GM19328 (cell line): Measurements from ENCODE around the gene PCYT2.

Experiments used
- ATAC-seq: cut with Tn5 transposase; IDR thresholded peaks from one replicate; pipeline ENCODE4 v1.9.1; 2021; ENCODE audit warnings: mild to moderate bottlenecking, moderate library complexity; ENCODE audit not compliant: unreplicated experiment

Gene PCYT2

DNA sequence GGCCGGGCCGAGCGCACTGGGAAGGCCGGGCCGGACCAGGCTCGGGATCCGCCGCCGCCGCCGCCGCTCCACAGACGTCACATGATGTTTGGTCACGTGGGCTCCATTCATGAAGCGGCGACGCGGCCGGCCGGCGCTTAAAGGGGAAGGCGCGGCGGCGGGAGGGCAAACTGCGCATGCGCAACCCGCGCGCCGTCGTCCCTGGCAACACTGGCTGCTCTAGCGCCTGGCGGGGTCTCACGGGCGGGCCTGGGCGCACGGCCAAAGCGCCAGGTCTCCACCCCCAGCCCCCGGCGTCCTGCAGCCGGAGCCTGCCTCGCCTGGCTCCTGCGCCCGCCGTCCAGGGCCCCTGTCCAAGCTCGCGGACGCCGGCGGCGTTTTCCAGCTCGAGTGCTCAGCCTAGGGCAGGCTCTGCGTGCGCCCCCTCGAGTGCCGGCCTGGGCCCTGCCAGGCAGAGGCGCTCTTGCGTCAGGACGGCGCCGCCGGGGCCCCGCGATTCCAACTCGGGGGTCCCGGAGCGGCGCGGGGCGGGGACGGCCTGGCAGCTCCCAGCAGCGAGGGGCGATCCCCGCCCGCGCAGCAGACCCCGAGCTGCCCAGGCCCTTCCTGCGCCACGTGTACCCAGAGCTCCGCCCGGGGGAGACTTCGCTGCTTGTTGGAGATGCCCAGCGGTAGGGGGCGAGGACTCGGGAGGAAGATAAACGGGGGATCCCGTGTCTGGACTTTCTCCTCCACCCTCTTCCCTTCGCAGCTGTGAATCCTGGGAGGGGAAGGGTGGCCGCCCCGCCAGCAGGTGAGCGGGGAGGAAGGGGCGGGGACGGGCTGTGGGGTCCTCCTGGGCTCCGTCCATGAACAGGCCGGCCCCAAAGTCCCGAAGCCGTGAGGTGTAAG lies 16.7 kb upstream of the PCYT2 start, which contains the start of gene MAFG:
Gene MAFG, minus strand, starts transcription at position 83 of the 891 bp plus-strand sequence. CDS start 4,550 bp downstream, outside the sequence.
- peak; percentile 53 for ATAC-seq

DNA sequence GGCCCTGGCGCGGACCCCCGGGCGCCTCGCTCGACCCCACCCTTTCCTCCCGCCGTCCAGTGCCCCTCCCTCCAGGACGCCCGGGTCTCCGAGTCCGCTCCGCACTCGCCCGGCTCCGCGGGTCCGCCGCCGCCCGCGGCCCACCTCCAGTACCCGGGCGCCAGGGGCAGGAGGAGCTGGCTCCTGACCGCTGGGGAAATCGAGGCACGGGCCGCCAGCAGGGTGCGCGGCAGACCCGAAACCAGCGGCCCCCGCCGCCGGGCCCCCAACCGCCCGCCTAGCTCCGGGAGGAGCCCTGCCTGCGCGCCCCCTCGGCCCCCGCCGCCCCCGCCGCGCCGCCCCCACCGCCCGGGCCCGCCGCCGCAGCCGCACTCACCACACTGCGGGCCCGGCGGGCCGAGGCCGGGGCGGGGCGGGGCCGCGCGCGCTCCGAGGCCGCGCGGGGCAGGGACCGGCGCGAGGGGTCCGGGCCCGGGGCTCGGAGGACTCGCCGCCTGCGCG lies 16.0 kb upstream of the PCYT2 start:
- peak; percentile 19 for ATAC-seq

DNA sequence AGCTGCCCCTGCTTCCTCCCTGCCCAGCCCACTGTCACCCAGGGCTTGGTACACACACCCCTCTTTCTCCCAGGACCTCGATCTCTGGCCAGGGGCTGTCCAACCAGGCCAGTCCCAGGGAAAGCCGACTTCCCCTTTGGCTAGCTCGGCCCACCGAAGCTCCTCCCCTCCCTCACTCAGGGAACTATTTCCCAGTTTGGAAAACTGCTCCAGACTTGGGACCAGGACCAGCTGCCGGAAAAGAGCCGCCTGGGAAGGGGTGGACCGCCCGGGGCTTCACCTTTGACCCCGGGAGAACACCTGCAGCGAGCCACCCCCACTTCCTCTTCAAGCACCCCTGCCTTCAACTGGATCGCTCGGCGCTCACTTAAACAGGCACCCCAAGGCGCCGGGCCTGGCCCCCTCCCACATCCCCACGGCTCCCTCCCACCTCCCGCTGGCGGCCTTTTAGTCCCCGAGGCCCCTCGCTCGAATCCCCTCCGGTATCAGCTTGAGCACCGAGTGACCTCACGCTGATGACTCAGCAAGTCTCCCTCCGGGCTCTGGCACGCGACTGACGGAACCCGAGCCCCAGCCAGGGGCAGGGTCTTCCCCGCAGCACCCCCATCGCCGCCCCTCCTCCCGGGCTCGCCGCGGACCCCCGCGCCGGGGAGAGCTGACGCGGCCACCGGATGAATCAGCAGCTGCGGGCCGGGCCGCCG lies 15.4 kb upstream of the PCYT2 start:
- peak; percentile 14 for ATAC-seq

DNA sequence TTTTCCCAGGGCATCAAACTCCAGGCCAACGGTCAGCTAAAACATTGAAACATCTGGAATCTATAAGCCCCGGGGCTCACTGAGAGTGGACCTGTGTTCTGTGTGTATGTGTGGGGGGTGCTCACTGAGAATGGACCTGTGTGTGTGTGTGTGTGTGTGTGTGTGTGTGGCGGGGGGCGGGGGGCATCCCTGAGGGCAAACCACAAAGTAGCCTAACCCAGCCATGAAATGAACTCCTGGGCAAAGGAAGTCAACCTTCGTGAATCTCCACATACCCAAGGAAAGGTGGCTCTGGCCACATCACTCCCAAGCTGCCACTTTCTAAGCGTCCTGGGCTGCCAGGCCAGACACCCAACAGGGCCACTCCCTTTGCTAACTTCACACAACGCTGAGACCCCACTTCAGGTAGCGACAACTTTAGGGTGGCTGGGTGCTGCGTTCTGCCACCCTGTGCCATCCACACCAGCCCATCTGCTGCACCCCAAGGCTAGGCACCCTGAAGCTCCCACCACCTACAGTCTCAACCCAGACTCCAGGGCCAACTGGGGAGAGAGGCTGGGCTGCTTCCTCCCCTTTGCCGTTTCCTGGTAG lies 14.8 kb upstream of the PCYT2 start:
- ATAC-seq: no peak

DNA sequence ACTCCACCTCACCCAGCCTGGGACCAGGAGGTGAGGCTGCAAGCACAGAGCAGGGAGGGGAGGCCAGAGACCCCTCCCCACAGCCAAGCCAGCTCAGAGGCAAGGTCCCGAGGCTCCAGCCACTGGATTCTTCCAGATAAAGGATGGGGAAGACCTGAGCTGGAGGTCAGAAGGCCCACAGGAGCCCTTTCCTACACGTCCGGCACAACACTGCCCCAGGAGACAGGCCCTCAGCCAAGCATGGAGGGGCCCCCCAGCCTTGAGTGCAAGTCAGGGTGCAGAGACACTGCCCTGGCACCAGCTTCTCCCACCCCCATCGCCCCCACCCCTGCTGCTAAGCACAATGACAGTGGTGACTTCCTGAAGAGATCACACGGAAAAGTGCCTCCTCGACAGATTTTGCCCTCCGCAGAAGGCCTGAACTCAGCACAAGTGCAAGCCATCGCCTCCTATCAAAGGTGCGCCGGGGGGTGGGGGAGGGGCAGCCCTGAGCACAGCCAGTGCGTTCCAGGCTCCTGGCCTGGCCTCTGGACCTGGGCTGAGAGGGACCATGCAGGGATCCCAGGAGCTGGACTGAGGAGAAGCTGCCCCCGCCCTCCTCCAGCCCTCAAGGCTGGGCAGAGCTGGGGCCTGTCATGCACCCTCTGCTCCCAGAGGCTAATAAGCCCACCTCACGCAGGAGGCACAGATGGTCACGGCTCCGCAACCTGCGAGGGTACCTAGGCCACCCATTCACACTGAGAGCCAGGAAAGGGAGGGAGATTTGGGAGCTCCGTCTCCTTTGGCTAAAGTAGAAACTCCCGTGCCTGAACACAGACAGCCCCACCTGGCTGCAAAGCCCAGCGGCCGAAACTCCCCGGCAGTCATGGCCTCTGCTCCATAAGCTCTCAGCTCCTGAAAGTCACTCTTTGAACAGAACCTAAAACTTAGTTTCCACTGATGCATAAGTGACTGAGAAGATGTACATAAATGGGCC lies 13.6 kb upstream of the PCYT2 start:
- ATAC-seq: no peak

DNA sequence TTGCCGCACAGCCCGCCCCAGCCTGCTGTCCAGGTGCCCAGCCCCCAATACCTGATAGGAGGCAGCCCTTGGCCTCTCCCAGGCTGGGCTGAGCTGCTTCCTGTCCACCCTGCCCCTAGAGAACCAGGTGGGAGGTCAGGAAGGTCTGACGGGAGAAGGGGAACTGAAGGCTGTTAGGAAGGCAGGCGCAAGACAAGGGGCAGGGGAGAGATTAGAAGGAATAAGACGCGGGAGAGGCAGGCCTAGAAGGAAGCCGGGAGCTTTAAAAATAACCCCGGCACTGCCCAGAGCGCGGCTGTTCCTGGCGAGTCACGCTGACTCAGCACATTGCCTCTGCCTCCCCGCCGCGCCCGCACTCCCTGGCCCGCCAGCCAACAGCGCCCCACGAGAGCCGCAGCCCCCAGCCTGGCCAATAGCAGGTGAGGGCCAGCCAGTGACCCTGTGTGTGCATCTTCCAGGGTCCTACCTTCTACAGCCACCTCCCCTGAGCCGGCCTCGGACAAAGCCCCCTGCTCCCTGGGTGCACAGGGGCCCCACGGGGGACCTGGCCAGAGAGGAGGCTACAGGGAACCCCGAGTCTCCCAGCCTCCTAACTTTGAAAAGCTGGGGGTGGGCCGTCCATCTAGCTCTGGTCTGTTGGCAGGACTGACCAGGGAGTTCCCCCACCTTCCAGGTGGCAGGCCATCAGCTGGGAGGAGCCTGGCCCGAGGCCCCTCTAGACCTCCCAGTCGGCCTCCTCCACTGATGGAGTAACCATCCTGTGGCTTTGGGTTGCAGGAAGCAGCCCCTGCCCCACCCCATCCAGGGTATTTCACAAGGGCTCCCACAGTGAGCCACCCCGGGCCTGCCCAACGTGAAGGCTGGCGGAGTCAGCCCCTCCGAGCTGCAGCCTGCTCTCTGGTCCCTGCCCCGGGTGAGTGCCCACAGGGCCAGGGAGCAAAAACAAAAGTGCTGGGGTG lies 12.4 kb upstream of the PCYT2 start:
- no peak for ATAC-seq

DNA sequence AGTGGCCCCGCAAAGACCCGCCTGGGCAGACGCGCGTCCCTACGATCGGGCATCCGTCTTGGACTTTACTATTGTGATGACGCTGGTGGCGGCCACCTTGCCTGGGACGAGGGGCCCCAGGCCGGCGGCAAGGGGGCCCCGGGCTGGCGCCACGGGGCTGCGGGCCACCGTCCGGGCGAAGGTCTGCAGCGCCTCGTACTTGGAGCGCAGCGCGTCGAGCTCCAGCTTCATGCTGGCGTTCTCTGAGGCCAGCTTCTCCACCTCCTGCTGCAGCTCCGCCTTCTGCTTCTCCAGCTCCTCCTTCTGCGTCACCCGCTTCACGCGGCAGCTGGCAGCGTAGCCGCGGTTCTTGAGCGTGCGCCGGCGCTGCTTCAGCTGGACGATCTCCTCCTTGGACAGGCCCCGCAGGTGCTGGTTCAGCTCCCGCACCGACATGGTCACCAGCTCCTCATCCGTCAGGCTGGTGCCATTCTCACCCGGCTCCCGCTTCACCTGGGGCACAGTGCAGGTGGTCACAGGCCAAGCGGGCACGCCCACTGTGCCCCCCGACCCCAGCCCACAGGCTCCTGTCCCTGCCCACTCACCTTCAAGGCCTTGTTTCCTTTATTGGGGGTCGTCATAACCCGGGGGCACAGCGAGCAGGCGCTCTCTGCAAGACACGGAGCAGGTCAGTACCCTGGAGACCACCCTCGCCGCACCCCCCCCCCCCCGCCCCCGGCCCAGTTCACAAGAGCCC lies 11.5 kb upstream of the PCYT2 start:
- ATAC-seq: no peak

DNA sequence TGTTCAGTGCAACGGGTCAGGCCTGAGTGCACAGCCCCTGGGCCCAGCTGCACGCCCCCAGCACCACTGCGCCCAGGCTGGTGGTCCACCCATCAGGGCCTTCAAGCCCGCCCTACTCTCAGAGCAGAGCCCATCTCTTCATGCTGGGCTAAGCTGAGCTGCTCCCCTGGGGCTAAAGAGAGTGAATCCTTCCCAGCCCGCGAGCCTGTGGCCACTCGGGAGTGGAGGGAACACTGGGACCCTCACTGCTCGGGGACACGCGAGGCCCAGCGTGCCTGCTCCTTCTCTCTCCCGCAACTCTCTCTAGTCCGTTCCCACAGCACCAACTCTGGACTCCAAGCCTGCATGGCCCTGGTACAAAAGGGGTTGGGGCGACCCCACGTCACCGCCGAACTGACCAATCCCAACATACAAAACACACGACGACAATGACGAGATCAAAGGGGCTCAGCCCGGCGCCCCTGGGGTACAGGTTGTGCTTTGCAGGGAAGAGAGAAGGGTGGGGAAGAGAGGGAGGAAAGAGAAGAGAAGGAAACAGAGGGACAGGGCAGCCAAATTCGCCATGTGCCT lies 10.9 kb upstream of the PCYT2 start:
- ATAC-seq: no peak

DNA sequence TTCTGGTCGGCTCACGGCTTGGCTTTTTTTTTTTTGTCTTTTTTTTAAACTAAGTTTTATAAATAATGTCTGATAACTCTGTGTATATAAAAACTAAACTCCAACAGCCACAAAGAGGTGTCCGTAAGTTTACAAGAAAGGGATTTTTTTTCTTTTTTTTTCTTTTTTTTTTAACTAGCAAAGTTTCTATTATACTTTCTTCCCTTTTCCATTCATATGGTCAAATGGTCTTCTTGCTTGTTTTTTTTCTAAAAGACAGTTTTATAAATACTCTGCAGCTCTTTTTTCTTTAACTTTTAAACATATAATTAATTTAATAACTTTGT lies 10.3 kb upstream of the PCYT2 start:
- ATAC-seq: no peak

DNA sequence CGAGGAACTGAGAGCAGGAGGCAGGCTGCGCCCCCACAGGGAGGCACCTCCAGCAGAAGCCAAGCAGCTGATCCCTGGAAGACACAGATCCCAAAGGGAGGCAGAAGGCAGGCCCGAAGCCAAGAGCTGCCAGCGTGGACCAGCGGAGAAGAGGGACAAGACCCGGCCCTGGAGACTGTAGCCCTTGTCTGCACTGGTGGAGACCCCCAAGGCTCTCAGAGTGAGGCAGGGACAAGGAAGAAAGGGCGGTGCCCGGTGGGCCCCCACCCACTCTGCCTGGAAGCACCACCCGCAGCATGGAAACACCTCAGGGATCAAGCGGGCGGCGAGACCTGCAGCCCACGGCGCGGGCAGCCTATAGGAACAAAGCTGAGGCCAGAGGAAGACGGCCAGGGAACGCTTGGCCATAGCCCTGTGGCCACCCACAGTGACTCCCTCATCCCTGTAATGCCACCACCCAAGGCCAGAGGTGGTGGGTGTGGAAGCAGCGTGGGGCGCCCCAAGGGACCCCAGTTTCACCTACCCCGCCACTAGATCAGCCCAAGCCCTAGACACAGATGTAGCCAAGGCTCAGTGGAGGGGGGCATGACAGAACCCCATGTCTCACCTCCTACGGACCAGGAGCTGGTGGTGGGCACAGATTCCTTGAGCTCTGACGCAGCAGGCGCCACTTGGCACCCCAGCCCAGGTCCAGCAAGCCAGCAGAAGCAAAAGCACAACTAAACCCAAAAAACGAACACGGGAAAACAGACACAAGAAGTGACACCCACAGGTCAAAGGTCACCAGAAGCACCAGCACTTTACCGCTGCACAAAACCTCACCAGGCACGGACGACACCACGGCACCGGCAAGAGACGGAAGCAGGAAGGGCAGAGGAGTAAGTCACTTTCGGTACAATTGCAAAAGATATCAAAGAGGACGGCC lies 9.7 kb upstream of the PCYT2 start:
- no peak for ATAC-seq

DNA sequence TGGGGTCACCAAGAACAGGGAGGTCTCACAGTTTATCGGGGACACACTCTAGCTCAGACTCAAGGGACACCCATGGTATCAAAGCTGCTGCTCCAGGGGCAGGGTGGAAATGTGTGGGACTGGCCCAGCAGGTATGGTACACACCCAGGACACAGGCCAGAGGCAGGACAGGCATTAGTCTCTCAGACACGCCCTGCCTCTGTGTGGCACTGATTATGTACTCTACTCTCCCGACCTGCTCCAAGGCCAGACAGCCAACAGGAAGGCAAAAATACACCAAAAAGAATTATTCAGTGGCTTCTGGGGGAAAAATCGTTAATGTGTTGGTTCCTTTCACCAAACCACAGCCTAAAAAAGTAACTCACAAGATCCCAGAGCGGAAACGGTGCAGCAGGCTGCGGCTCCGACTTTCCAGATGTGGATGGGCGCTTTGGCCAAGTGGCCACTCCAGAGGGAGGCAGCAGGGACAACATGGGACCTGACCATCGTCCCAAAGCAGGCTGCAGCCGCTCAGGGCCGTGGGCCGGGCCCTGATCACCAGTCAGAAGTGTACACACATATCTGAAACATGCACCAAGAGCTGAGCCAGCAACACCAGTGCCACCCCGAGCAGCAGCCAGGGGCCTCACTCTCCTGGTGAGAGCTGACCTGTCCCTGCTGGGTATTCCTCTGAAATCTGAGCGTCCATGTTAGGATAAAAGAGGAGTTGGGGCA lies 7.8 kb upstream of the PCYT2 start:
- ATAC-seq: no peak

DNA sequence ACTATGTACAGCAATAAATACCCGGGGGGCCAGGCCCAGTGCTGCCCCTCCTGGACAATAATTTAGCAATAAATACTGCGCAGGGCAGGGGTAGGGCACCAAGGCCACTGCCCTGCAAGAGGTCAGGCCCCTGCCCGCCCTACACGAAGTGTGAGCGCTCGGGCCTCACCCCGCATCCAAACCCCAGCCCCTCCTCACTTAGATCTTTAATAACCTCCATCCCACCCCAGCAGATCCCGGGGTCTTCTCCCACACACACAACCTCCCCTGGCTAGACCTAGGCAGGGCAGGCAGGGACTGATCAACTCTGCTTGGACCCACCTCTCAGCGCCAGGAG lies 7.1 kb upstream of the PCYT2 start:
- ATAC-seq: peak; percentile 14

DNA sequence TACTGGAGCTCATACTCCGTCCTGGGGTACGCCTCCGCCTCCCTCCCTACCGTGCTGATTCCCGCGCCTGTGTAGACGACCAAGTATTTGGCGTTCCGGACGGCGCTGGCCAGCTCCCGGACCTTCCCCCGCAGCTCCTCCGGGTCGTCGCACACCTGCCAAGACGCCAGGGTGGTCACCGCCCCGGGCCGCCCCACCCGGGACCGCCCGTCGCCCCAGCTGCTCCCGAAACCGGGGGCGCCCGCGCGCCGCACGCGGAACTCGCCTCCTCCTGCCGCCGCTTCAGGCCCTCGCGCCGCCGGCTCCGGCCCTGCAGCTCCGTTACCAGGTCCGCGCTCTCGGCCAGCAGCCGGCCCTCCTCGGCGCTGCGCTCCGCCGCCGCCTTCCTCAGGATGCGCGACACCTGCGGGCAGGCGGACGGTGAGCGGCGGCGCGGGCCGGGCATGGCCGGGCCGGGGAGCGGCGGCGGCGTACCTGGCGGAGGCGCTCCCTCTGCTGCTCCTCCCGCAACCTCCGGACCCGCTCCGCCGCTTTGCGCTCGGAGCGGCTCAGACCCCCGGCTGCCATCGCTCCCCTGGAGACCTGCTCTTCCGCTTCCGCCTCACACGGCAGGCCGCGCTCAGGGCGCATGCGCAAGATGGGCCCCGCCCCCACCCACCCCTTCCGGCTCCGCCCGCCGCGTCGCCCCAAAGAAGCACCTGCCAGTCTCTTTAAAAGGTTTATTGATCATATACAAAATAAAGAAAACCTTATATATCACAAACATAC lies 6.5 kb upstream of the PCYT2 start, which contains the start of gene SIRT7:
Gene SIRT7, minus strand, starts transcription at position 612 of the 768 bp plus-strand sequence. Its CDS starts 45 bp downstream, at position 567.
- ATAC-seq: peak; percentile 70

DNA sequence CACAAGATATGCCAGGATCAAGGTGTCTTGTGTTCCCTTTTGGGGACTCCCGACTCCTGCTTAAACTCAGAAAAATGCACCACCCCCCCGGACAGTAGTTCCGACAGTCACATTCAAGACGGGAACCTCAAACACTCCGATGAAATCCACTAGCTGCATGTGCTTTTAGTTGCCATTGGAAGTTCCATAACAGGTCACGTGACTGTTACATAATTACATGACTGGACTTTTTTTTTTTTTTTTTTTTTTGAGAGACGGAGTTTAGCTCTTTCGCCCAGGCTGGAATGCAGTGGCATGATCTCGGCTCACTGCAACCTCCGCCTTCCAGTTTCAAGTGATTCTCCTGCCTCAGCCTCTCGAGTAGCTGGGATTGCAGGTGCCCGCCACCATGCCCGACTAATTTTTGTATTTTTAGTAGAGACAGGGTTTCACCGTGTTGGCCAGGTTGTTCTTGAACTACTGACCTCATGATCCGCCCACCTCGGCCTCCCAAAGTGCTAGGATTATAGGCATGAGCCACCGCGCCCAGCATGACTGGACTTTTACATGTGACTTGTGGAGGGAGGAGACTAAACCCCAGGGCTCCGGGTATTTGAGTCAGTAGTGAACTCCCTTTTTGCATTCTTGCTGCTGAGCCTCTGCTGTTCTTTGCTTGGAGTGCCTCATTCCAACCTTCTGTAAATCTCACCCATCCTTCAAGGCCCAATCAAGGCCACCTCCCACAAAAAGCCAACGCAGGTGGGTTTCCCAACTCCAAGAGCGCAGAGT lies 5.2 kb upstream of the PCYT2 start:
- ATAC-seq: no peak

DNA sequence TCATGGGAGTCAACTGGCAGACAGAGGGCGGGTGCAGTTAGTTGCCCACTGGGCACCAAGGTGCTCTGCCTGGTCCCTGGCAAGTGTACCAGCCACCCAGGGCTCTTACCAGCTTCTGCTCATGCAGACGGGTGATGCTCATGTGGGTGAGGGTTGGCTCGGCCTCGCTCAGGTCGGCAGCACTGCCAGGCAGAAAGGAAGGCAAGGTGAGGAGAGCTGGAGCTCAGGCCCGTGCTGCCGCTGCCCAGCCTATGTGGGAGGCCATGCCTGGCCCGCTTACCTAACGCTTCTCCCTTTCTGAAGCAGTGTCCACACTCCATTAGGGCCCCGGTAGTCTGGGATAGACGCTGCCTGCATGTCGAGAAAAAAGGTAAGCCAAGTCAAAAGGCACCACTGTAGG lies 4.1 kb upstream of the PCYT2 start:
- no peak for ATAC-seq
